ENCODE data around the gene LARP1.
"Not testable (repeated sequence)": the region's sequence is repeated elsewhere in the genome, so short reads cannot be mapped to it uniquely, and the experiment has no call there.

GRCh38 chr5:154750641-154751040 is 4.5 kb upstream of the LARP1 start:
- TF ChIP-seq EZH2phosphoT487 (IDR thresholded peaks at IDR 0.05; ENCODE audit: borderline replicate concordance, low read length); CTCF (conservative IDR thresholded peaks at IDR 0.05; ENCODE audit: low read depth, low read length): not testable (repeated sequence)
